Stomach (tissue), 9 donors: ENCODE data around the gene CIP2A. TPM values are rescaled to one million over a fixed set of nuclear protein-coding genes. Genes with fewer than 3 reads are reported as not detected.

Source experiments
- DNase-seq, 2 donors: peaks; one replicate each; pipeline versions ENCODE4 v3.0.0 to v3.0.0-alpha.2; 2013 to 2019
- H3K27ac ChIP-seq, 5 donors: fragments of 200-600 bp in 4 of 5; sonication (generic) in 4 of 5; one replicate each; pipeline ENCODE4 v1.5.1; 2013 to 2019; ENCODE audit warnings: mild to moderate bottlenecking in 1 of 5, moderate library complexity in 1 of 5
- H3K27me3 ChIP-seq, 3 donors: fragments of 200-600 bp; sonication (generic); one replicate each; pipeline ENCODE4 v1.5.1; 2017 to 2019; ENCODE audit warnings: mixed run types in 1 of 3
- H3K36me3 ChIP-seq, 4 donors: fragments of 200-600 bp; sonication (generic); 1 replicate in 3 of 4; 2 replicates in 1 of 4; pipeline ENCODE4 v1.5.1; 2016 to 2019
- H3K4me1 ChIP-seq, 4 donors: fragments of 200-600 bp; sonication (generic); one replicate each; pipeline ENCODE4 v1.5.1; 2016 to 2019
- H3K4me3 ChIP-seq, 4 donors: fragments of 200-600 bp; sonication (generic) in 3 of 4; one replicate each; pipeline ENCODE4 v1.5.1; 2016 to 2019; ENCODE audit warnings: mild to moderate bottlenecking in 1 of 4
- H3K9me3 ChIP-seq, 4 donors: fragments of 200-600 bp; sonication (generic); one replicate each; pipeline ENCODE4 v1.5.1; 2016 to 2019
- CTCF ChIP-seq, 7 experiments: fragments of 450-650 bp in 4 of 7; fragments of 200-600 bp in 3 of 7; sonication (generic) in 3 of 7; IDR thresholded peaks; one replicate each; pipeline ENCODE4 v1.5.1; 2016 to 2019; ENCODE audit warnings: antibody characterized with exemption in 7 of 7, control low read depth in 2 of 7, mild to moderate bottlenecking in 1 of 7
- EP300 ChIP-seq: sonication (generic); formaldehyde crosslinking; IDR thresholded peaks from one replicate; pipeline ENCODE4 v1.6.1; 2017; ENCODE audit warnings: antibody characterized with exemption
- POLR2A ChIP-seq, 4 donors: fragments of 450-650 bp; IDR thresholded peaks; one replicate each; pipeline ENCODE4 v1.6.1; 2016; ENCODE audit warnings: antibody characterized with exemption in 4 of 4, control low read depth in 2 of 4, mild to moderate bottlenecking in 1 of 4, moderate library complexity in 1 of 4
- POLR2AphosphoS5 ChIP-seq, 3 donors: sonication (generic); formaldehyde crosslinking; IDR thresholded peaks; one replicate each; pipeline ENCODE4 v1.6.1; 2016; ENCODE audit warnings: antibody characterized with exemption in 3 of 3
- WGBS, 5 donors: extraction: QIAGEN DNeasy Blood & Tissue Kit in 3 of 5; methylation state at CpG; one replicate each; pipeline versions ENCODE4 v1.1.5 to v1.1.7; 2013 to 2018; 5-methylcytosine and 5-hydroxymethylcytosine counted together
- intact Hi-C: fragments of 100-400 bp; cut with DNase I; formaldehyde crosslinking; loops from one replicate; pipeline ENCODE4 v1.15.1; 2023; ENCODE audit warnings: low total_unique reads
- polyA plus RNA-seq, 3 donors: library from polyadenylated mRNA; stranded (reverse); fragments of 200-250 nt; gene quantifications; one replicate each; pipeline ENCODE4 v1.2.3, GENCODE V29; 2013
- total RNA-seq, 5 donors: library from RNA; depleted of rRNA; stranded (reverse); fragments of >200 nt; gene quantifications; one replicate each; pipeline versions ENCODE4 v1.1.0 to v1.2.3, GENCODE V29; 2014 to 2016
- donor health status: healthy with polysubstance abuse.
- donor health status: Bipolar disorder and iron deficiency.
- donor health status: healthy.

The CIP2A gene
- total and polyA plus RNA-seq, 8 donors = 0.58 to 26.4 (median 1.8) TPM; not detected in 1

GRCh38 chr3:108552267-108553159 lies 36.7 kb downstream of the CIP2A start:
- peak in 1 of 2 donors; percentile 78 for DNase-seq
- H3K27me3 ChIP-seq = no peaks in the 10 kb centered on the region
- H3K36me3 ChIP-seq = no peaks in the 10 kb centered on the region
- TF ChIP-seq CTCF (IDR thresholded peaks at IDR 0.05) = peak in 5 of 7 experiments; percentile 24 to 47 (median 38)
- no peak for TF ChIP-seq POLR2AphosphoS5 (IDR thresholded peaks at IDR 0.05)
- intact Hi-C loops = no loop called here
- WGBS, 5 donors = 38 to 52% (median 42%) methylated on average over 4 of the region's 4 CpGs
- no peak overlapping the region for H3K4me3 ChIP-seq
- H3K4me1 ChIP-seq = peaks cover 0 to 11% (median 0%) of the 10 kb centered on the region in 4 donors
- no peak overlapping the region for H3K27ac ChIP-seq
- no peaks in the 10 kb centered on the region for H3K9me3 ChIP-seq

- WGBS, 5 donors = 76 to 88% (median 81%) methylated on average over 2 of the region's 2 CpGs
- Histone ChIP-seq H3K36me3 (no peaks in the 10 kb centered on the region), H3K27ac (no peak overlapping the region), H3K9me3 (no peaks in the 10 kb centered on the region), H3K4me3 (no peak overlapping the region), H3K4me1 (no peaks in the 10 kb centered on the region), H3K27me3 (no peaks in the 10 kb centered on the region)
- TF ChIP-seq POLR2AphosphoS5 (IDR thresholded peaks at IDR 0.05) (no peak), POLR2A (IDR thresholded peaks at IDR 0.05) (no peak), CTCF (IDR thresholded peaks at IDR 0.05) (no peak), EP300 (no peak)
- DNase-seq = no peak
- intact Hi-C loops = no loop called here
Measured at GRCh38 chr3:108548886-108549285, 40.4 kb downstream of the CIP2A start.

- intact Hi-C loops = no loop called here
- no peaks in the 10 kb centered on the region for H3K9me3 ChIP-seq
- TF ChIP-seq EP300 (no peak), CTCF (IDR thresholded peaks at IDR 0.05) (no peak), POLR2AphosphoS5 (IDR thresholded peaks at IDR 0.05) (no peak), POLR2A (IDR thresholded peaks at IDR 0.05) (no peak)
- DNase-seq = no peak
- no peaks in the 10 kb centered on the region for H3K27me3 ChIP-seq
- no peak overlapping the region for H3K27ac ChIP-seq
- no peak overlapping the region for H3K4me3 ChIP-seq
- 59 to 76% (median 71%) methylated on average over 1 of the region's 1 CpG for WGBS, 5 donors
- peaks cover 0 to 5% (median 0%) of the 10 kb centered on the region in 4 donors for H3K36me3 ChIP-seq
- H3K4me1 ChIP-seq = no peaks in the 10 kb centered on the region
Measured at GRCh38 chr3:108548304-108548703, 40.9 kb downstream of the CIP2A start.

- Histone ChIP-seq H3K9me3 (no peaks in the 10 kb centered on the region), H3K4me1 (no peaks in the 10 kb centered on the region), H3K4me3 (no peak overlapping the region), H3K36me3 (peaks cover 0 to 8% (median 0%) of the 10 kb centered on the region in 4 donors), H3K27me3 (no peaks in the 10 kb centered on the region), H3K27ac (no peak overlapping the region)
- WGBS, 5 donors = 76 to 87% (median 82%) methylated on average over 3 of the region's 3 CpGs
- TF ChIP-seq EP300 = no peak
- TF ChIP-seq POLR2A (IDR thresholded peaks at IDR 0.05) = no peak
- TF ChIP-seq POLR2AphosphoS5 (IDR thresholded peaks at IDR 0.05) = no peak
- TF ChIP-seq CTCF (IDR thresholded peaks at IDR 0.05) = no peak
- no peak for DNase-seq
- intact Hi-C loops = no loop called here
Measured at GRCh38 chr3:108546692-108547091, 42.5 kb downstream of the CIP2A start.
